T47D (cell line): Measurements from ENCODE around the gene GALNT16.
"Not testable (repeated sequence)": the region's sequence is repeated elsewhere in the genome, so short reads cannot be mapped to it uniquely, and the experiment has no call there.

ENCODE experiments used
- DNase-seq, 2 experiments: peaks; one replicate each; pipeline versions ENCODE4 v3.0.0 to v3.0.0-alpha.2; 2011 to 2012; ENCODE audit warnings: low read depth in 1 of 2, low spot score in 1 of 2
- JUND ChIP-seq: IDR thresholded peaks from 2 replicates; pipeline ENCODE4 v1.6.1; 2012; ENCODE audit warnings: low read depth
- in situ Hi-C: cut with HindIII; loops from 2 replicates; pipeline ENCODE4 v1.10.0; 2016; ENCODE audit warnings: low sequenced_read_pairs, low pct_unique_long_range_greater_than_20kb

GALNT16 gene

DNA sequence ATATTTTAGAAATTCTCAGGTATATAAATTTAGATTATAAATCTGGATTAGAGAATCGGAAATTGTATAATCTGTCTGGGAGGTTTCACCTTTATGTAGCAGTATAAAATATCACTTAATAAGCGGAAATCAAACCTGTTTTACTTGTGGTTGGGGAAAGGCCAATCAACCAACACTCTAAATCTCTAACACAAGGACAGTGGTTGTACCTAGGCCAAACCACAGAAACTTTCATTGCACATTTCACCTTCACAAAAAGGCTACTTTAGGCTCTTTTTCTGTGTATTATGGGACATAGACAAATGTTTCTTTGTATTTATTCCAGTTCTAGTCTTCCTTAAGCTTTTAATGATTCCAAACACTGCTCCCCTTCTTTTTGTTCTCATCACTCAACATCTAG, 118.3 kb downstream of the GALNT16 start:
- in situ Hi-C loops, result no loop called here
- no peak for DNase-seq
- TF ChIP-seq JUND, result no peak

DNA sequence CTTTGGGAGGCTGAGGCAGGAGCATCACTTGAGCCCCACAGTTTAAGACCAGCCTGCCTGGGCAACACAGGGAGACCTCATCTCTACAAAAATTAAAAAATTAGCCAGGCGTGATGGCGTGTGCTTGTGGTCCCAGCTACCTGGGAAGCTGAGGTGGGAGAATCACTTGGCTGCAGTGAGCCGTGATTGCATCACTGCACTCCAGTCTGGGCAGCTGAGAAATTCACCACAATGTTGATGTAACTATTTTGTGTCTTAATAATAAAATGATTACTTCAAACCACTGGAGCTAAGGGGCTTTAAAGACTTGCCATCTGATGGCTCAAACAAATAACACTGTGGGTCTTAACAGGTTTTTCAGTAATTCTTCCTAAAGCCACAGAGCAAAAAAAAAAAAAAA, 127.4 kb downstream of the GALNT16 start:
- in situ Hi-C loops, result no loop called here
- no peak for DNase-seq
- no peak for TF ChIP-seq JUND

DNA sequence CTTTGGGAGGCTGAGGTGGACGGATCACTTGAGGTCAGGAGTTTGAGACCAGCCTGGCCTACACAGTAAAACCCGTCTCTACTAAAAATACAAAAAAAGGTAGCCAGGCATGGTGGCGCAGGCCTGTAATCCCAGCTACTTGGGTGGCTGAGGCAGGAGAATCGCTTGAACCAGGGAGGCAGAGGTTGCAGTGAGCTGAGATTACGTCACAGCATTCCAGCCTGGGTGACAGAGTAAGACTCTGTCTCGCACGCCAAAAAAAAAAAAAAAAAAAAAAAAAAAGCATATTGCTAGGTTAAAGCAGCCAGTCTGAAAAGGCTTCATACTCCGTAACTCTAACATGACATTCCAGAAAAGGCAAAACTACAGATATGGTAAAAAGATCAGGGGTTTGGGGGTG, 131.4 kb downstream of the GALNT16 start:
- in situ Hi-C loops, DNase-seq: not testable (repeated sequence)

DNA sequence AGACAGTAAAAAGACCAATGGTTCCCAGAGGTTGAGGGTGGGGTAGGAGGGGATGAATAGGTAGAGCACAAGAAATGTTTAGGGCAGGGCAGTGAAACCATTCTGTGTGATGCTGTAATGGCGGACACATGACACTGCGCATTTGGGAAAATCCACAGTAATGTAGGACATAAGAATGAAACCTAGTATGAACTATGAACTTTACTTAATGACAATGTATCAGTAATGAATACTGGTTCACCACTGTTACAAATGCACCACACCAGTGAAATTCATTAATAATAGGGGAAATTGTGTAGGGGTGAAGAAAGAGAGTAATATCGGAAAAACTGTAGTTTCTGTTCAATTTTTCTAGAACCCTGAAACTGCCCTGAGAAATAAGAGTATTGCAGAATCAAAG, 132.5 kb downstream of the GALNT16 start:
- DNase-seq, result no peak
- TF ChIP-seq JUND, result no peak
- in situ Hi-C loops, result no loop called here

DNA sequence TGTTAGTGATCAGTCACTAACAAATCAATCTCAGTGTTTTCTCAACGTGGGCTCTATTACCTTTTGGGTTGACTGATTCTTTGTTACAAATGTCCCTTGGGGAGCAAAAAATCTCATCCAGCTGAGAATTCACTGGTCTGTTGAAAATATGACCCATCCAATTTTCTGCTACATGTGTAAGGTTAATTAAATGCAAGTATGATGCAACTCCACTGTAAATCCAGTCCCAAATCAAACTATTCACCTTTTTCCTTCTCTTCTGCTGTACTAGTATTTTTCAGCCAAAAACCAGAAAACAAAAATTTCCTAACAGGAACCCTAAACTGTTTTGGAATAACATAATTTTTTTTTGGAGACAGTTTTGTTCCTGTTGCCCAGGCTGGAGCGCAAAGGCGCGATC, 136.0 kb downstream of the GALNT16 start:
- no peak for TF ChIP-seq JUND
- in situ Hi-C loops, result no loop called here
- DNase-seq, result no peak

DNA sequence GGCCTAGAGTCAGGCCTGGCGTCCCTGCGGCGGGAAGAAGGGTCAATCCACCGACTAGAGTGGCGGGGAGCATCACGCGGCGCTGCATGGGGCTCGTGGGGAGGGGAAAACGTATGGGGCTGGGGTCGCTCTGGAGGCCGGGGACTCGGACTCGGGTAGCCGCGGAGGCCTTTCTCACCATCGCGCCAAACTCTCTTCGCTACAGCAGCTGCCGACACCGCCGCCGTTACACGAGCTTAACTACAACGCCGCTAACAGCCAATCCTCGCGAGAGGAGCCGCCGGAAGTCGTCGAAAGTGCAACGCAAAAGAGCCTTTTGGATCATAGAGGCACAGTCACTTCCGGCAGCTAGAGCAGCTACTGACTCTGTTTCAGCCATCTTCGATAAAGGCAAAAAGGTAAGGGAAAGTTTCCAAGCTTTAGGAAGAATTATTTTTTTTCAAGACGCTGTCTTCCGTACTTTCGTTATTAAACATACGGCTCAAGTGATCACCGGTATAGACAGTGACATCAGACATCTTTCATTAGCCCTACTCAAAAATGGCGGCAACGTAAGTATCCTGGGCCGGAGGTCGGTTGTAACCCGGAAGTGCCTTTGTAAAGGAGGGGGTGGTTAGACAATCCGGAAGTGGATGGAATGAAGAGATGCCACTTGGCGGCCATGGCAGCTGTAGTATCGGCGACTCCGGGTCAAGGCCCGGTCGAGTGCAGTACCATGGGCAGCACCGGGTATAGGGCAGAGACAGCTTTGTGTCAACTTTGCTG, 138.3 kb downstream of the GALNT16 start, which contains the start of the genes ERH and SLC39A9:
Gene ERH, minus strand, starts transcription at position 247 of the 765 bp plus-strand sequence. Its CDS starts 66 bp downstream, at position 181.
Gene SLC39A9, plus strand, starts transcription at position 640 of the 765 bp plus-strand sequence. CDS start 678 bp downstream, outside the sequence.
- no peak for TF ChIP-seq JUND
- DNase-seq, result peak; percentile 84 to 99

DNA sequence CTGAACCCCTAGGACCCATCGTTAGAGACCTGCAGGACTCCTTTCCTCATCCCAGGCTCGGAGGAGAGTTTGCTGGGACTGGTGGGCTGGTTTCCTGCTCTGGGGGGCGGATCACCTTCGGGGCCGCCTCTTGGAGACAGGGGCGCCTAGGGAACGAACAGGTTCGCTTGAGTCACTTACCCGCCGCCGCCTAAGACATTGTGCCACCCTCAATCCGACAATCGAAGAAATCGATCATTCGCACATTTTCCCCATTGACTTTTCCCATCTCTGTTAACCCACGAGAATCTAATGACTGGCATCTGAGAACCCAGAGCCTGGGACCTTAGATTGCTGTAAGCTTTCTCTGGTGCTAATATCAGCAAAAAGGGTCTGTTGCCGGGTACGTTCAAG, 138.9 kb downstream of the GALNT16 start:
- no peak for TF ChIP-seq JUND
- no peak for DNase-seq
- in situ Hi-C loops, result no loop called here

More for the DNA sequence above, 138.3 kb downstream of the GALNT16 start, which contains the start of the genes ERH and SLC39A9:
- in situ Hi-C loops, result no loop called here

DNA sequence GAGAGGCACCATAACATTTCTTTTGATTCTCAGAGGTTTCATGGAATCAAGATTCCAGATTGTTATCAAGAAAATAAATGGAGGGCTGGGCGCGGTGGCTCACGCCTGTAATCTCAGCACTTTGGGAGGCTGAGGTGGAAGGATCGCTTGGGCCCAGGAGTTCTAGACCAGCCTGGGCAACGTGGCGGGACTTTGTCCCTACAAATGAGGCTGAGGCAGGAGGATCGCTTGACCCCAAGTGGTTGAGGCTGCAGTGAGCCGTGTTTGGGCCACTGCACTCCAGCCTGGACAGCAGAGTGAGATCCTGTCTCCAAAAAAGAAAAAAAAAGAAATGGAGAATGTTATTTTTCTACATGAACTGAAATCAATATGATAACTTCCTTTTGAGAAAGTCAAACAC, 139.8 kb downstream of the GALNT16 start:
- DNase-seq, result no peak
- in situ Hi-C loops, result no loop called here
- no peak for TF ChIP-seq JUND

DNA sequence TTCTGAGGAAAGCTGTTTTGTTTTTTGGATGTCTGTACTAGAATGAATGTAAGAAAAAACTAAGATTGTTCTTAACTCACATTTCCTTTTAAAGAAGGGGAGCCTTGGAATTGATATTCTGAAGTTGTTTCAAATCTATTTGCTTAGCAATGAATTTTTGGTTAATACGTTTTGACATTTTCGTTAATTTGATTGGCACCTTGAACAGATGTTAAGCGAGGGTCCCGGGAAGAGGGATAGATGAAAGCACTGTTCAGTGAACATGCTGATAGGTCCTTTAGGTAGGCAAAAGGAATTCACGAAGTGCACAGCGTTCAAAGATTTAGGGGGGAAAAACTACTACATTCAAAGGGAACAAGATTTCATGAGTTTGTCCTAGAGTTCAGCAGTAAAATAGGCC, 140.2 kb downstream of the GALNT16 start:
- in situ Hi-C loops, result no loop called here
- no peak for TF ChIP-seq JUND
- DNase-seq, result no peak

DNA sequence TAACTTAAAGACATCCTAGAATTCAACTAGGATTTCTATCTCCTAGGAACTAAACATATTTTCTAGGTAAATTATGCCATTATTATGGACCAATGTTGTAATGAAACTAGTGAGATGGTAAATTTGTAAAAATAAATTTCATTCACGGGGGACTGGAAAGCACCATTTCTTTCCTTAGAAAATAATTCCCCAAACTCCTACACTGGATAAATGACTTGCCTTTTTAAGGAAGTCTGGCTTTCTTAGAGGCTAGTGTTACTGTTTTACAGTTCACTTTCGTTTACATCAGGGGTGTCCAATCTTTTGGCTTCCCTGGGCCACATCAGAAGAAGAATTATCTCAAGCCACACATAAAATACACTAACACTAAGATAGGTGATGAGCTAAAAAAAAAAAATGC, 141.9 kb downstream of the GALNT16 start:
- no peak for DNase-seq
- in situ Hi-C loops, result no loop called here
- no peak for TF ChIP-seq JUND

DNA sequence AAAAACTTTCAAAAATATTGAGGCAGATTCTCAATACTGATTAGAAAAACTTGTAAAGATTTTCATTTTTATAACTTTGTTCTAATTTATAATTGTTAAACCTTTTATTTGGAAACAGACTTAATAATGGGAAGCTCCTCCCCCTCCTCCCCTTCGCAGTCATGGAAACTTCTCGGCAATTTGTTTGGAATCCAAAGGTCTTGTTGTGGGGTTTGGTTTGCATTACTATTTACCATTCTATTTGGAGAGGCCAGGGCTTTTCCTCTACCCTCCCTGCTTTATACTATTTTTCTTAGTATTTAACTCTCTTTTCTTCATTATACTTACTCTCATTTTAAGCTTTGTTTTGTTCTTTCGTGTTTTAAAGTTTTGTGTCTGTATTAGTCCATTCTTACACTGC, 144.5 kb downstream of the GALNT16 start:
- TF ChIP-seq JUND, result no peak
- no peak for DNase-seq
- in situ Hi-C loops, result no loop called here

DNA sequence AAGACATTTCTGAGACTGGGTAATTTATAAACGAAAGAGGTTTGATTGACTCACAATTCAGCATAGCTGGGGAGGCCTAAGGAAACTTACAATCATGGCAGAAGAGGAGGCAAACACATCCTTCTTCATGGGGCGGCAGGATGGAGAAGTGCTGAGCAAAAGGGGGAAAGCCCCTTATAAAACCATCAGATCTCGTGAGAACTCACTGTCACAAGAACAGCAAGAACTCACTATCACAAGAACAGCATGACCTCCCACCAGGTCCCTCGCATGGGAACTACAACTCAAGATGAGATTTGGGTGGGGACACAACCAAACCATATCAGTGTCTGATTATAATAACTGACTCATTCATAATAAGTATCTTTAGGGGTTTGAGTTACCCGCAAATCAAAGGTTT, 144.9 kb downstream of the GALNT16 start:
- in situ Hi-C loops, result no loop called here
- no peak for DNase-seq
- TF ChIP-seq JUND, result no peak

DNA sequence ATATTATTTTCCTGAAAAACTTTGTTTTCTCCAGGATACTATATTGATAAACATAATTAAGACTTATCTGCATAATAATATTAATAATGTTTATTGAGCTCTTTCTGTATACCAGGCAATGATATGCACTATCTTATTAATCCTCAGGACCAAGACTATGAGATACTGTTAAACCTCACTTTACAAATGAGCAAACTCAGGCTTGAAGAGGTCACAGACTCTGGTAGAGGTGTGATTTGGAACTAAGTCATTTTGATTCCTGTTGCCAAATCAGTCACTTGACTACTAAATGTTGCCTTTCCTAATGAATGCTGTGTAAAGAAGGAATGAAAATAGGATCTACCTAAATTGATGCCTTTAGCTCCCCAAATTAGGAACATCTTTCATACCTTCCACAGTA, 145.8 kb downstream of the GALNT16 start:
- TF ChIP-seq JUND, result no peak
- in situ Hi-C loops, result no loop called here
- DNase-seq, result no peak
